HepG2 (cell line): ENCODE data around the gene GSPT1. TPM values are rescaled to one million over a fixed set of nuclear protein-coding genes. Genes with fewer than 3 reads are reported as not detected.

ENCODE experiments used
- ARNT2 ChIP-seq: sonication (generic); formaldehyde crosslinking; IDR thresholded peaks from 2 replicates; pipeline ENCODE4 v1.8.0; 2022; ENCODE audit warnings: mild to moderate bottlenecking, low read depth, missing genetic modification reagents, moderate library complexity
- CAMTA2 ChIP-seq: sonication (generic); formaldehyde crosslinking; IDR thresholded peaks from 2 replicates; pipeline ENCODE4 v1.4.0; 2020; ENCODE audit warnings: mild to moderate bottlenecking, missing genetic modification reagents, borderline replicate concordance
- GTF2F1 ChIP-seq: fragments of 150-350 bp; IDR thresholded peaks from 2 replicates; pipeline ENCODE4 v1.6.1; 2014; ENCODE audit warnings: low read length
- HNRNPUL1 ChIP-seq: fragments of 200-400 bp; formaldehyde crosslinking; IDR thresholded peaks from 2 replicates; pipeline ENCODE4 v1.6.1; 2017; ENCODE audit warnings: low read depth, mild to moderate bottlenecking, low read length, moderate library complexity
- ISX ChIP-seq: sonication (generic); formaldehyde crosslinking; conservative IDR thresholded peaks from 2 replicates; pipeline ENCODE4 v1.5.0; 2020; ENCODE audit warnings: missing genetic modification reagents
- WIZ ChIP-seq: sonication (generic); formaldehyde crosslinking; IDR thresholded peaks from 2 replicates; pipeline ENCODE4 v1.5.1; 2020; ENCODE audit warnings: mild to moderate bottlenecking, missing genetic modification reagents
- ZFP90 ChIP-seq: sonication (generic); formaldehyde crosslinking; IDR thresholded peaks from 2 replicates; pipeline ENCODE4 v1.8.0; 2022; ENCODE audit warnings: missing genetic modification reagents, mild to moderate bottlenecking, inconsistent platforms, borderline replicate concordance
- ZNF138 ChIP-seq: sonication (generic); formaldehyde crosslinking; IDR thresholded peaks from 2 replicates; pipeline ENCODE4 v1.5.0; 2020; ENCODE audit warnings: mild to moderate bottlenecking, low read depth, missing genetic modification reagents
- ZNF143 ChIP-seq: sonication (generic); formaldehyde crosslinking; IDR thresholded peaks from 2 replicates; pipeline ENCODE4 v1.4.0; 2020; ENCODE audit warnings: missing genetic modification reagents
- ZNF577 ChIP-seq: sonication (generic); formaldehyde crosslinking; IDR thresholded peaks from 2 replicates; pipeline ENCODE4 v1.4.0; 2020; ENCODE audit warnings: mild to moderate bottlenecking, low read depth, missing genetic modification reagents, borderline replicate concordance
- polyA plus RNA-seq, 8 experiments: library from polyadenylated mRNA; depleted of rRNA in 3 of 8; stranded (reverse) in 7 of 8; unstranded in 1 of 8; fragments of >200 nt; fragmentation: Illumina TruSeq in 4 of 8; extraction: Trizol in 4 of 8; gene quantifications; 2 replicates each; pipeline versions ENCODE4 v1.2.1 to v1.2.3, GENCODE V29; 2011 to 2016; ENCODE audit warnings: low read depth in 4 of 8, missing spikeins in 1 of 8, mixed read lengths in 1 of 8; ENCODE audit not compliant: insufficient read depth in 1 of 8
- total RNA-seq, 5 experiments: library from RNA; depleted of rRNA; stranded (reverse); fragments of >200 nt; fragmentation: Illumina TruSeq; extraction: Trizol; gene quantifications; 2 replicates each; pipeline ENCODE4 v1.2.3, GENCODE V29; 2016; ENCODE audit warnings: low read depth in 1 of 5
- TF ChIP-seq, protein P1 (sequence below): sonication (generic); formaldehyde crosslinking; IDR thresholded peaks from 2 replicates; pipeline ENCODE4 v1.8.1; 2023; ENCODE audit warnings: mild to moderate bottlenecking, moderate library complexity, missing genetic modification reagents
- TF ChIP-seq, protein P2 (sequence below): sonication (generic); formaldehyde crosslinking; IDR thresholded peaks from 2 replicates; pipeline ENCODE4 v1.4.0; 2020; ENCODE audit warnings: missing genetic modification reagents, mild to moderate bottlenecking, borderline replicate concordance
- TF ChIP-seq, protein P3 (sequence below): sonication (generic); formaldehyde crosslinking; IDR thresholded peaks from 2 replicates; pipeline ENCODE4 v1.4.0; 2020; ENCODE audit warnings: missing genetic modification reagents
- TF ChIP-seq, protein P4 (sequence below): sonication (generic); formaldehyde crosslinking; IDR thresholded peaks from 2 replicates; pipeline ENCODE4 v1.9.0; 2021; ENCODE audit warnings: missing genetic modification reagents, mild to moderate bottlenecking, borderline replicate concordance
- TF ChIP-seq, protein P5 (sequence below): sonication (generic); formaldehyde crosslinking; IDR thresholded peaks from 2 replicates; pipeline ENCODE4 v1.4.0; 2020; ENCODE audit warnings: missing genetic modification reagents
- TF ChIP-seq, protein P6 (sequence below): IDR thresholded peaks from 2 replicates; pipeline ENCODE4 v1.6.1; 2016
- TF ChIP-seq, protein P7 (sequence below): sonication (generic); formaldehyde crosslinking; IDR thresholded peaks from 2 replicates; pipeline ENCODE4 v1.4.0; 2020; ENCODE audit warnings: mild to moderate bottlenecking, missing genetic modification reagents

The GSPT1 gene
- total and polyA plus RNA-seq, 2 of the 13 experiments (the other 11 are each of a cell fraction or from before 2014, with no cell fraction given) = 120 to 316 TPM

DNA sequence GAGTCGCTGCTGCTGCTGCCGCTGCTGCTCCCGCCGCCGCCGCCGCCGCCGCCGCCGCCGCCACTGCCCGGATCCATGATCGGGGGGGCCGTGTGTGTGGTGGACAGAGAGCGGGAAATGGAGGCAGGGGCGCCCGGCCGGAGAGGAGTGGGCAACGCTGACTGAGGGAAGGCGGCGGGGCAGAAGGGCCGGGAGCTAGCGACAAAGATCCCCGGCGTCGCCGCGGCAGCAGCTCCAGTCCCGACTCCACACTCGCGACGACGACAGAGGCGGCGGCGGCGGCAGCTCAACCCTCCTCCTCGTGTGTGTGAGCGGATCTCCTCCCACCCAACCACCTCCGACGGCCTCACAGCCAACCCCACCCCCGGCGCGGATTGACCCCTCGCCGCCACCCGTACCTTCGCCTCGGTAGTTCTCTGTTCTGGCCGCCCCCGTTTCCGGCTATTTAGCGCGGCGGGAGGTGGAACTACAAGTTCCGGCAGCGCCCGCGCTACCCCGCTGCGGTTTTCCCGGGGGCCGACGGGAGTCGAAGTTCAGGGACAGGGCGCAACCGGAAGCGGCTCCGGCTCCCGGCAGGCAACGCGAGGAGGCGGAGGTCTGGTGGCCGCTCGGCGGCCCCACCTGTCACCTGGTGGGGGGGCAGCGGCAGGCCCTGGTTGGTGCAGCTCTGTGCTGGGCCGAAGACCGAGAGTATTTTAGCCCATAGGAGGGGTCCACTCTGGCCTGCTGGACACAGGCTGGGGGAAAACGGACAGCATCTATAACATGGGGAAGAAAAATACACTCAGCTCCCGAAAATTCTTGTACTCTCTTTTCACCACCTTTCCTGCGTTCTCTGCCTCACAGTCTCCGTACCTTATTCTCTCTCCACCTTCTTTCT, at the start of gene GSPT1 (continued):
- TF ChIP-seq, protein P1, sequence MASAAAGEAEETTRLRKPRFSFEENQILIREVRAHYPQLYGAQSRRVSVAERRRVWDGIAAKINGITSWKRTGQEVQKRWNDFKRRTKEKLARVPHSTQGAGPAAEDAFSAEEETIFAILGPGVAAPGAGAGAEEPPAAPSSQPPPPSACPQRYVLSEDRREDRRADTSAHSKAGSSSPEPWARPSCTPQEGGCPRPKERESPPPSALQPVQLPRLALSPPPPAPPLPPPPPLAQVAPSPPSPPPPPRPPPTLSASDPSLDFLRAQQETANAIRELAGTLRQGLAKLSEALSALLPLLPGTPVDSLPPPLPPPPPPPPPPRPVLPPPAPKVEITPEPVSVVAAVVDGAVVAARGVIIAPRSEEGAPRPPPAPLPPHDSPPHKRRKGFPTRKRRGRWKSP (CRISPR knock-in tag) = peak; percentile 88
- TF ChIP-seq ZNF577 (CRISPR knock-in tag) (no peak), WIZ (CRISPR knock-in tag) (no peak), ISX (CRISPR knock-in tag) (peak; percentile 82; the same call in 1 of the 2 replicates), ARNT2 (peak; percentile 56; the same call in 1 of the 2 replicates), ZNF138 (CRISPR knock-in tag) (peak; percentile 90), CAMTA2 (no peak), ZFP90 (CRISPR knock-in tag) (0 out of 2 replicates have a peak, but pooled peaks have one; percentile 93), HNRNPUL1 (peak; percentile 97), ZNF143 (CRISPR knock-in tag) (peak; percentile 99), GTF2F1 (no peak)
- TF ChIP-seq, protein P2, sequence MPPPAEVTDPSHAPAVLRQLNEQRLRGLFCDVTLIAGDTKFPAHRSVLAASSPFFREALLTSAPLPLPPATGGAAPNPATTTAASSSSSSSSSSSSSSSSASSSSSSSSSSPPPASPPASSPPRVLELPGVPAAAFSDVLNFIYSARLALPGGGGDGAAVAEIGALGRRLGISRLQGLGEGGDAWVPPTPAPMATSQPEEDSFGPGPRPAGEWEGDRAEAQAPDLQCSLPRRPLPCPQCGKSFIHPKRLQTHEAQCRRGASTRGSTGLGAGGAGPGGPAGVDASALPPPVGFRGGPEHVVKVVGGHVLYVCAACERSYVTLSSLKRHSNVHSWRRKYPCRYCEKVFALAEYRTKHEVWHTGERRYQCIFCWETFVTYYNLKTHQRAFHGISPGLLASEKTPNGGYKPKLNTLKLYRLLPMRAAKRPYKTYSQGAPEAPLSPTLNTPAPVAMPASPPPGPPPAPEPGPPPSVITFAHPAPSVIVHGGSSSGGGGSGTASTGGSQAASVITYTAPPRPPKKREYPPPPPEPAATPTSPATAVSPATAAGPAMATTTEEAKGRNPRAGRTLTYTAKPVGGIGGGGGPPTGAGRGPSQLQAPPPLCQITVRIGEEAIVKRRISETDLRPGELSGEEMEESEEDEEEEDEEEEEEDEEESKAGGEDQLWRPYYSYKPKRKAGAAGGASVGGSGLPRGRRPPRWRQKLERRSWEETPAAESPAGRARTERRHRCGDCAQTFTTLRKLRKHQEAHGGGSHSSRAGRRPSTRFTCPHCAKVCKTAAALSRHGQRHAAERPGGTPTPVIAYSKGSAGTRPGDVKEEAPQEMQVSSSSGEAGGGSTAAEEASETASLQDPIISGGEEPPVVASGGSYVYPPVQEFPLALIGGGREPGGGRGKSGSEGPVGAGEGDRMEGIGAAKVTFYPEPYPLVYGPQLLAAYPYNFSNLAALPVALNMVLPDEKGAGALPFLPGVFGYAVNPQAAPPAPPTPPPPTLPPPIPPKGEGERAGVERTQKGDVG = peak; percentile 83; the same call in 1 of the 2 replicates
- TF ChIP-seq, protein P3, sequence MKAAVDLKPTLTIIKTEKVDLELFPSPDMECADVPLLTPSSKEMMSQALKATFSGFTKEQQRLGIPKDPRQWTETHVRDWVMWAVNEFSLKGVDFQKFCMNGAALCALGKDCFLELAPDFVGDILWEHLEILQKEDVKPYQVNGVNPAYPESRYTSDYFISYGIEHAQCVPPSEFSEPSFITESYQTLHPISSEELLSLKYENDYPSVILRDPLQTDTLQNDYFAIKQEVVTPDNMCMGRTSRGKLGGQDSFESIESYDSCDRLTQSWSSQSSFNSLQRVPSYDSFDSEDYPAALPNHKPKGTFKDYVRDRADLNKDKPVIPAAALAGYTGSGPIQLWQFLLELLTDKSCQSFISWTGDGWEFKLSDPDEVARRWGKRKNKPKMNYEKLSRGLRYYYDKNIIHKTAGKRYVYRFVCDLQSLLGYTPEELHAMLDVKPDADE = no peak
- TF ChIP-seq, protein P4, sequence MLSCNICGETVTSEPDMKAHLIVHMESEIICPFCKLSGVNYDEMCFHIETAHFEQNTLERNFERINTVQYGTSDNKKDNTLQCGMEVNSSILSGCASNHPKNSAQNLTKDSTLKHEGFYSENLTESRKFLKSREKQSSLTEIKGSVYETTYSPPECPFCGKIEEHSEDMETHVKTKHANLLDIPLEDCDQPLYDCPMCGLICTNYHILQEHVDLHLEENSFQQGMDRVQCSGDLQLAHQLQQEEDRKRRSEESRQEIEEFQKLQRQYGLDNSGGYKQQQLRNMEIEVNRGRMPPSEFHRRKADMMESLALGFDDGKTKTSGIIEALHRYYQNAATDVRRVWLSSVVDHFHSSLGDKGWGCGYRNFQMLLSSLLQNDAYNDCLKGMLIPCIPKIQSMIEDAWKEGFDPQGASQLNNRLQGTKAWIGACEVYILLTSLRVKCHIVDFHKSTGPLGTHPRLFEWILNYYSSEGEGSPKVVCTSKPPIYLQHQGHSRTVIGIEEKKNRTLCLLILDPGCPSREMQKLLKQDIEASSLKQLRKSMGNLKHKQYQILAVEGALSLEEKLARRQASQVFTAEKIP (CRISPR knock-in tag) = no peak
- TF ChIP-seq, protein P5, sequence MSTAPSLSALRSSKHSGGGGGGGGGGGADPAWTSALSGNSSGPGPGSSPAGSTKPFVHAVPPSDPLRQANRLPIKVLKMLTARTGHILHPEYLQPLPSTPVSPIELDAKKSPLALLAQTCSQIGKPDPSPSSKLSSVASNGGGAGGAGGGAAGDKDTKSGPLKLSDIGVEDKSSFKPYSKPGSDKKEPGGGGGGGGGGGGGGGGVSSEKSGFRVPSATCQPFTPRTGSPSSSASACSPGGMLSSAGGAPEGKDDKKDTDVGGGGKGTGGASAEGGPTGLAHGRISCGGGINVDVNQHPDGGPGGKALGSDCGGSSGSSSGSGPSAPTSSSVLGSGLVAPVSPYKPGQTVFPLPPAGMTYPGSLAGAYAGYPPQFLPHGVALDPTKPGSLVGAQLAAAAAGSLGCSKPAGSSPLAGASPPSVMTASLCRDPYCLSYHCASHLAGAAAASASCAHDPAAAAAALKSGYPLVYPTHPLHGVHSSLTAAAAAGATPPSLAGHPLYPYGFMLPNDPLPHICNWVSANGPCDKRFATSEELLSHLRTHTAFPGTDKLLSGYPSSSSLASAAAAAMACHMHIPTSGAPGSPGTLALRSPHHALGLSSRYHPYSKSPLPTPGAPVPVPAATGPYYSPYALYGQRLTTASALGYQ = peak; percentile 88
- TF ChIP-seq, protein P6, sequence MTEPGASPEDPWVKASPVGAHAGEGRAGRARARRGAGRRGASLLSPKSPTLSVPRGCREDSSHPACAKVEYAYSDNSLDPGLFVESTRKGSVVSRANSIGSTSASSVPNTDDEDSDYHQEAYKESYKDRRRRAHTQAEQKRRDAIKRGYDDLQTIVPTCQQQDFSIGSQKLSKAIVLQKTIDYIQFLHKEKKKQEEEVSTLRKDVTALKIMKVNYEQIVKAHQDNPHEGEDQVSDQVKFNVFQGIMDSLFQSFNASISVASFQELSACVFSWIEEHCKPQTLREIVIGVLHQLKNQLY (CRISPR knock-in tag) = peak; percentile 68; the same call in 1 of the 2 replicates
- TF ChIP-seq, protein P7, sequence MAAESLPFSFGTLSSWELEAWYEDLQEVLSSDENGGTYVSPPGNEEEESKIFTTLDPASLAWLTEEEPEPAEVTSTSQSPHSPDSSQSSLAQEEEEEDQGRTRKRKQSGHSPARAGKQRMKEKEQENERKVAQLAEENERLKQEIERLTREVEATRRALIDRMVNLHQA (CRISPR knock-in tag) = no peak
